ENCODE data around the gene CTIF. TPM values are rescaled to one million over a fixed set of nuclear protein-coding genes. Genes with fewer than 3 reads are reported as not detected.

The CTIF gene
- total and polyA plus RNA-seq, 11 donors = 21.2 to 93.0 (median 68.0) TPM

GRCh38 chr18:48781988-48782363 is 243.1 kb downstream of the CTIF start:
- DNase-seq (peak in 1 of 5 donors; percentile 32), ATAC-seq (peak in 1 of 4 donors; percentile 1)
- H3K27ac ChIP-seq = peak overlapping the region; percentile 86 to 99 (median 93)
- TF ChIP-seq POLR2A (IDR thresholded peaks at IDR 0.05) (no peak), CTCF (IDR thresholded peaks at IDR 0.05) (no peak)
- H3K4me3 ChIP-seq = peak overlapping the region in 10 of 12 donors; percentile 2 to 32 (median 18)
- intact Hi-C loops (cut with DNase I) = loop anchor here in 8 of 10 donors (1.0 to 10.0 kb wide), 17 partner anchors 17 to 259 kb away; partner anchors contain the start of gene SMAD7 (in 1 of the 8)
- H3K9me3 ChIP-seq = no peaks in the 10 kb centered on the region
- 28 to 50% (median 39%) methylated on average over 2 of the region's 2 CpGs for WGBS, 4 donors
- peaks cover 0 to 3% (median 0%) of the 10 kb centered on the region in 9 donors for H3K36me3 ChIP-seq
- no peaks in the 10 kb centered on the region for H3K27me3 ChIP-seq
- peaks cover 23 to 97% (median 65%) of the 10 kb centered on the region in 12 donors for H3K4me1 ChIP-seq

DNA sequence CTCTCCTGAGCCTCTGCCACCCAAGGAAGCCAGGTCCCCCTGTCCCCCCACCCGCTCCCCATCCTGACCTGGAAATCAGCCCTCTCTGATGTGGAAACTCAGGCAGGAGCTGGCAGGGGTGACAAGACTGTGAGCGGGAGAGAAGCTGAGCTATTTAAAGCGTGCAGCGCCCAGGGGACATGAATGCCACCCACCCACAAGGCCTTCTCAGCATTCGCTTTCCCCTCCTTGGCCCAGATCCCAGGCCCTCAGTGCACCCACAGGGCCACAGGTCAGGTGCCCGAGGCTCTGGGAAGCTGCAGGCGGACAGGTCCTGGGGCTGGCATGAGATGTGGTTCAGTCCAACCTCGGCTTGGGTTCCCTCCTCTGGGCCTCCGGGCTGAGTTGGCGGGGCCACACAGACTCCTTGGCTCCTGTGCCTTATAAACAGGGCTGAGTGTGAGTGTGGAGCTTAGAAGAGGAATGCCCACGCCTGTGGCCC is 243.6 kb downstream of the CTIF start:
- H3K36me3 ChIP-seq = peaks cover 0 to 3% (median 0%) of the 10 kb centered on the region in 9 donors
- TF ChIP-seq CTCF (IDR thresholded peaks at IDR 0.05) (no peak), POLR2A (IDR thresholded peaks at IDR 0.05) (no peak)
- H3K9me3 ChIP-seq = no peaks in the 10 kb centered on the region
- H3K4me3 ChIP-seq = peak overlapping the region in 2 of 12 donors; percentile 13 to 14
- DNase-seq = peak; percentile 77 to 89 (median 82)
- 46 to 55% (median 49%) methylated on average over 6 to 11 of the region's 11 CpGs for WGBS, 4 donors
- intact Hi-C loops (cut with DNase I) = loop anchor here in 6 of 10 donors (5.0 to 10.0 kb wide), 7 partner anchors 40 to 165 kb away; no protein-coding TSS in a partner anchor
- H3K27me3 ChIP-seq = no peaks in the 10 kb centered on the region
- peak; percentile 23 to 66 (median 56) for ATAC-seq
- H3K4me1 ChIP-seq = peaks cover 22 to 97% (median 64%) of the 10 kb centered on the region in 12 donors
- peak overlapping the region; percentile 86 to 99 (median 93) for H3K27ac ChIP-seq

DNA sequence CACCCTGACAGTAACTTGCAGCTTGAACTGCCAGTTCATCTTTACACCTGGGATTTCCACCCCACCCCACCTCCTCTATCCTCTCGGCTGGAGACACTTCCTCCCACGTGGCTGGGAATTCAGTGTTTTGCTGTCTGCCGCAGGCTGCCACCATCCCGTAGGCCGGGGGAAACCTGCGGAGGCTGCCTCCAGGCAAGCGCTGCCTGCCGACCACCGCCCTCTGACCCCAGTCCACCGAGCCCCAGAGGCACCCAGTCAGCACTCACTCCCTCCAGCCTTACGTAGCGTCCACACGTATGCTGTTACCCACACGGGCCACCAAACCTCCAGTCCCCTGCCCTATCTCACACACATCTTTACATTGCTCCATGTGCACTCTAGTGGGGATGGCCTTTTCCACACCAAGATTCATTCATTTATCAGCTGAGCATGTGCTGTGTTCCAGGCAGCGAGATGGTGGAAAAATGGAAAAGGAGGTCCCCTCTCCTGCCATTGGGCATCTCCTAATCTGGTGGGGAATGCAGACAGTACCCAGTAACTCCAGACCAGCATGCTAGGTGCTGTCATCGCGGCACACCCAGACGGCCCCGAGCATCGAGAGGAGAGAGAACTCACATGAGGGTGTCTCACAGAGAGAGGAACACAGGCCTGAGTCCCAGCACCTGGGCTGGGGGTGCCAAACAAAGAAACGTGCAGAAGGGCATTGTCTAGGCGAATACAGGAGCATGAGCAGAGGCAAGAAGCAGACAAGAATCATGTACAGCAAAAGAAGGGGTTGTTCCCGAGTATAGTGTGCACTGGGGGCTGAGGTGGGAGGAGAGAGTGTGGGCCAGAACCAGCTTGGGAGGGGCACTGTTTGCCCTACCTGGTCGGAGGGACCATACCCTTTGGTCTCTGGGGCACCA is 245.0 kb downstream of the CTIF start:
- H3K4me1 ChIP-seq = peaks cover 18 to 95% (median 62%) of the 10 kb centered on the region in 12 donors
- WGBS, 4 donors = 90 to 94% (median 91%) methylated on average over 24 of the region's 24 CpGs
- H3K9me3 ChIP-seq = no peaks in the 10 kb centered on the region
- H3K27ac ChIP-seq = peak overlapping the region in 8 of 12 donors; percentile 81 to 99 (median 93)
- ATAC-seq = no peak
- H3K4me3 ChIP-seq = no peak overlapping the region
- intact Hi-C loops (cut with DNase I) = loop anchor here in 6 of 10 donors (5.0 to 10.0 kb wide), 7 partner anchors 38 to 163 kb away; no protein-coding TSS in a partner anchor
- peaks cover 0 to 3% (median 0%) of the 10 kb centered on the region in 9 donors for H3K36me3 ChIP-seq
- TF ChIP-seq CTCF (IDR thresholded peaks at IDR 0.05) = no peak
- TF ChIP-seq POLR2A (IDR thresholded peaks at IDR 0.05) = no peak
- H3K27me3 ChIP-seq = no peaks in the 10 kb centered on the region
- peak in 1 of 5 donors; percentile 13 for DNase-seq

- Histone ChIP-seq H3K27ac (peak overlapping the region in 1 of 12 donors; percentile 81), H3K9me3 (no peaks in the 10 kb centered on the region), H3K36me3 (peaks cover 0 to 3% (median 0%) of the 10 kb centered on the region in 9 donors), H3K27me3 (no peaks in the 10 kb centered on the region), H3K4me1 (peaks cover 18 to 95% (median 61%) of the 10 kb centered on the region in 12 donors), H3K4me3 (no peak overlapping the region)
- ATAC-seq = no peak
- 86 to 92% (median 89%) methylated on average over 5 of the region's 5 CpGs for WGBS, 4 donors
- no peak for DNase-seq
- TF ChIP-seq CTCF (IDR thresholded peaks at IDR 0.05) = no peak
- no peak for TF ChIP-seq POLR2A (IDR thresholded peaks at IDR 0.05)
- intact Hi-C loops (cut with DNase I) = loop anchor here in 6 of 10 donors (5.0 to 10.0 kb wide), 7 partner anchors 38 to 163 kb away; no protein-coding TSS in a partner anchor
Observed at GRCh38 chr18:48784656-48785055, 245.8 kb downstream of the CTIF start.

Measured in heart left ventricle (tissue), 16 donors.